NT2/D1 (cell line): ENCODE results near the gene GAGE12G.

ENCODE experiments used
- DNase-seq: peaks from one replicate; pipeline ENCODE4 v3.0.0-alpha.2; 2011; ENCODE audit warnings: low read depth, low spot score
- H3K27me3 ChIP-seq: 2 replicates; pipeline ENCODE4 v1.6.0; 2011; ENCODE audit warnings: mild to moderate bottlenecking; ENCODE audit not compliant: insufficient read length, insufficient read depth
- H3K36me3 ChIP-seq: 2 replicates; pipeline ENCODE4 v1.6.1; 2011; ENCODE audit warnings: mild to moderate bottlenecking, low read length, mixed read lengths; ENCODE audit not compliant: insufficient read depth, insufficient read length
- H3K4me1 ChIP-seq: 2 replicates; pipeline ENCODE4 v1.5.1; 2011; ENCODE audit not compliant: insufficient read depth, insufficient read length
- H3K4me3 ChIP-seq: 2 replicates; pipeline ENCODE4 v1.5.1; 2011; ENCODE audit warnings: low read depth; ENCODE audit not compliant: insufficient read length
- H3K9ac ChIP-seq: 2 replicates; pipeline ENCODE4 v1.6.0; 2011; ENCODE audit warnings: low read depth; ENCODE audit not compliant: insufficient read length
- H3K9me3 ChIP-seq: 2 replicates; pipeline ENCODE4 v1.5.1; 2011; ENCODE audit warnings: mild to moderate bottlenecking, low read length; ENCODE audit not compliant: insufficient read depth
- SUZ12 ChIP-seq: IDR thresholded peaks from 2 replicates; pipeline ENCODE4 v1.6.1; 2011; ENCODE audit not compliant: insufficient read length, insufficient read depth; ENCODE audit errors: extremely low read depth
- YY1 ChIP-seq: IDR thresholded peaks from 2 replicates; pipeline ENCODE4 v1.6.1; 2011; ENCODE audit not compliant: insufficient read length, insufficient read depth
- ZNF274 ChIP-seq: IDR thresholded peaks from 2 replicates; pipeline ENCODE4 v1.6.1; 2011; ENCODE audit warnings: mild to moderate bottlenecking, low read depth, low read length

GAGE12G gene

GRCh38 chrX:49610718-49611310 lies 40.6 kb downstream of the GAGE12G start:
- TF ChIP-seq ZNF274 (no peak), YY1 (no peak), SUZ12 (no peak)
- Histone ChIP-seq H3K9me3 (peaks cover 8% of the 10 kb centered on the region; the same call in 1 of the 2 replicates), H3K36me3 (no peaks in the 10 kb centered on the region), H3K9ac (no peak overlapping the region), H3K27me3 (no peaks in the 10 kb centered on the region), H3K4me3 (no peak overlapping the region), H3K4me1 (no peaks in the 10 kb centered on the region)
- DNase-seq = no peak

DNA sequence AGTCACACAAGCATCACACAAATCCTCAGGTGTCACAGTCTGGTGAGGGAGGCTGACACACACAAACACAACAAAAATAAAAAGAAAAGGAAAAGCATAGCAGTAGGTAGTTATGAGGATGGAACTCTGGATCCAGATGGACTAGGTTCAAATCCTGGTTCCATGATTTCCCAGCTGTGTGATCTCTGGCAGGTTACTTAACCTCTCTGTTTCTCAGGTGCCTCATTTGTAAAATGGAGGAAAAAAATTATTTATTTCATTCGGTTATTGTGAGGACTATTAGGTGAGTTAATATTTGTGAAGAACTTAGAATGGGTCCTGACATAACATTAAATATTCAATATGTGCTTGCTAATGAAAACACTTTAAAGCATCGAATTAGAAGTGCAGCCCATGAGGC lies 48.4 kb downstream of the GAGE12G start:
- Histone ChIP-seq H3K27me3 (no peaks in the 10 kb centered on the region), H3K4me1 (no peaks in the 10 kb centered on the region), H3K4me3 (no peak overlapping the region), H3K9me3 (no peaks in the 10 kb centered on the region), H3K36me3 (no peaks in the 10 kb centered on the region), H3K9ac (no peak overlapping the region)
- DNase-seq = no peak
- TF ChIP-seq YY1 (no peak), ZNF274 (no peak), SUZ12 (no peak)
